ENCODE data around the gene SLC16A1. TPM values are rescaled to one million over a fixed set of nuclear protein-coding genes. Genes with fewer than 3 reads are reported as not detected.

Gene SLC16A1
- total and polyA plus RNA-seq, 2 of the 8 experiments (the other 6 are each of a cell fraction or from before 2014, with no cell fraction given), result 435 to 545 TPM

DNA sequence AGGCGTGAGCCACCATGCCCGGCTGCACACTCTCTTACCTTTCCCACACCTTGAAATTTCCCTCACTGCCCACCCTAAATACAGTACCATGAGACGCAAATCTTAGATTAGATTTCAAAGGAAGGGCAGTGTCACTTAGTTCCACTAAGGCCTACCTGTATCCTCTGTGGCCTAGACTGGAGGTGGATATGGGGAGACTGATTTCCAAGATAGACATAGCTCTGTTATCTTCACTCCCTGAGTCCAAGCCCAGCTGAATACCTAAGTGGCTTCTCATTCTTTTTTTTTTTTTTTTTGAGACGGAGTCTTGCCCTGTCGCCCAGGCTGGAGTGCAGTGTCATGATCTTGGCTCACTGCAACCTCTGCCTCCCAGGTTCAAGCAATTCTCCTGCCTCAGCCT lies 89.0 kb downstream of the SLC16A1 start:
- H2BK20ac ChIP-seq (ENCODE audit: low read length), result no peak overlapping the region
- H3K9ac ChIP-seq (replicated peaks in 1 of 4; ENCODE audit: extremely low read depth in 1 of 4, low read depth in 3 of 4, low read length in 3 of 4), result no peak overlapping the region
- no peaks in the 10 kb centered on the region for H3K79me2 ChIP-seq (ENCODE audit: control insufficient read depth in 1 of 2, insufficient read depth in 2 of 2, low read length in 2 of 2)
- H3K4ac ChIP-seq (replicated peaks; ENCODE audit: insufficient read length, low read depth, low read length), result no peak overlapping the region
- ChIA-PET CTCF (ENCODE audit: partially characterized antibody) (interaction anchor here (0.8 to 5.7 kb wide), 11 partner anchors 11 to 146 kb away, joined by 3 to 40 read pairs (median 5); no protein-coding TSS in a partner anchor), POLR2A (ENCODE audit: partially characterized antibody) (no interaction called here)
- H4K91ac ChIP-seq (replicated peaks; ENCODE audit: insufficient read length, low read length), result no peak overlapping the region
- no peak overlapping the region for H3K23ac ChIP-seq (ENCODE audit: insufficient read length)
- H3K27ac ChIP-seq (ENCODE audit: low read depth, low read length), result no peak overlapping the region
- H3K4me3 ChIP-seq (ENCODE audit: extremely low read depth in 1 of 4, insufficient read depth in 2 of 4, low read depth in 3 of 4, low read length in 4 of 4), result no peak overlapping the region
- H2BK5ac ChIP-seq (ENCODE audit: low read depth, low read length), result no peak overlapping the region
- H4K8ac ChIP-seq (ENCODE audit: extremely low read depth, insufficient read depth, low read length), result no peak overlapping the region
- H3K23me2 ChIP-seq (ENCODE audit: low read depth, low read length), result no peaks in the 10 kb centered on the region
- H3K9me3 ChIP-seq (ENCODE audit: insufficient read depth in 2 of 2, low read depth in 1 of 2, low read length in 1 of 2), result no peaks in the 10 kb centered on the region
- no peak overlapping the region for H4K5ac ChIP-seq (ENCODE audit: insufficient read length, low read depth, low read length)
- H2AFZ ChIP-seq (ENCODE audit: low read length), result no peak overlapping the region
- H2AK5ac ChIP-seq (ENCODE audit: low read depth, low read length), result no peak overlapping the region
- H2BK15ac ChIP-seq (ENCODE audit: low read length), result no peak overlapping the region
- H3K14ac ChIP-seq (ENCODE audit: insufficient read length), result no peak overlapping the region
- 82% methylated on average over 3 of the region's 5 CpGs; no CpG with 5 or more reads in 1 of the 2 experiments for WGBS, 2 experiments (ENCODE audit: extremely low coverage in 1 of 2, insufficient coverage in 1 of 2, insufficient read length in 1 of 2, insufficient replicate concordance in 2 of 2, low coverage in 1 of 2, low lambda C conversion rate in 2 of 2, missing lambda C conversion rate in 1 of 2)
- DNase-seq (ENCODE audit: low read depth in 1 of 2, low spot score in 2 of 2) (no peak), FAIRE-seq (no peak)
- H3K4me2 ChIP-seq (ENCODE audit: insufficient read depth in 1 of 2, low read depth in 2 of 2, low read length in 2 of 2), result no peak overlapping the region
- no peak overlapping the region for H2BK120ac ChIP-seq (replicated peaks; ENCODE audit: low read depth, low read length)
- no peaks in the 10 kb centered on the region for H3K36me3 ChIP-seq (ENCODE audit: control insufficient read depth in 2 of 4, insufficient read depth in 4 of 4, low read length in 3 of 4)
- H3K79me1 ChIP-seq (ENCODE audit: low read depth, low read length), result no peaks in the 10 kb centered on the region
- no peak overlapping the region for H2BK12ac ChIP-seq (ENCODE audit: low read depth, low read length)
- H3K4me1 ChIP-seq (replicated peaks in 1 of 4; ENCODE audit: control insufficient read depth in 3 of 4, insufficient read depth in 4 of 4, low read length in 3 of 4), result no peaks in the 10 kb centered on the region; a peak in 1 of 7 replicates
- no peak overlapping the region for H3K18ac ChIP-seq (ENCODE audit: extremely low read depth, low read length)
- no peaks in the 10 kb centered on the region for H4K20me1 ChIP-seq (replicated peaks in 1 of 2; ENCODE audit: control insufficient read depth in 1 of 2, insufficient read depth in 2 of 2, low read length in 2 of 2)
- H3K56ac ChIP-seq (replicated peaks; ENCODE audit: insufficient read length, low read depth, low read length), result no peak overlapping the region
- H3K27me3 ChIP-seq (replicated peaks in 1 of 4; ENCODE audit: control insufficient read depth in 3 of 4, extremely low read depth in 1 of 4, insufficient read depth in 3 of 4, low read length in 3 of 4), result no peaks in the 10 kb centered on the region
- TF ChIP-seq, protein P1, sequence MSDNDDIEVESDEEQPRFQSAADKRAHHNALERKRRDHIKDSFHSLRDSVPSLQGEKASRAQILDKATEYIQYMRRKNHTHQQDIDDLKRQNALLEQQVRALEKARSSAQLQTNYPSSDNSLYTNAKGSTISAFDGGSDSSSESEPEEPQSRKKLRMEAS (IDR thresholded peaks at IDR 0.05), result no peak
- TF ChIP-seq CREB1 (IDR thresholded peaks at IDR 0.05), result no peak
- no peak for TF ChIP-seq TAF7 (optimal IDR thresholded peaks at IDR 0.05; ENCODE audit: borderline replicate concordance, low read depth, low read length)
- no peak for TF ChIP-seq SP1 (IDR thresholded peaks at IDR 0.05; ENCODE audit: low read depth, low read length)
- TF ChIP-seq POU5F1 (IDR thresholded peaks at IDR 0.05; ENCODE audit: low read depth, low read length), result no peak
- no peak for TF ChIP-seq KDM1A (IDR thresholded peaks at IDR 0.05; ENCODE audit: borderline replicate concordance, low read length)
- no peak for TF ChIP-seq HDAC2 (IDR thresholded peaks at IDR 0.05; ENCODE audit: borderline replicate concordance in 1 of 2, low read depth in 2 of 2, low read length in 2 of 2)
- no peak for TF ChIP-seq TAF1 (IDR thresholded peaks at IDR 0.05; ENCODE audit: low read depth, low read length)
- TF ChIP-seq MAFK (IDR thresholded peaks at IDR 0.05; ENCODE audit: low read depth, low read length), result no peak
- no peak for TF ChIP-seq KDM4A (IDR thresholded peaks at IDR 0.05; ENCODE audit: low read depth, low read length, severe bottlenecking)
- no peak for TF ChIP-seq SIRT6 (IDR thresholded peaks at IDR 0.05; ENCODE audit: low read length)
- no peak for TF ChIP-seq CTBP2 (IDR thresholded peaks at IDR 0.05; ENCODE audit: borderline replicate concordance, insufficient read depth, insufficient read length, low read length)
- TF ChIP-seq NRF1 (IDR thresholded peaks at IDR 0.05; ENCODE audit: low read depth, low read length), result no peak
- TF ChIP-seq CEBPB (IDR thresholded peaks at IDR 0.05; ENCODE audit: low read depth, low read length), result no peak

Measured in H1 (cell line).